Non-pigmented ciliary epithelial cell (primary cell): ENCODE results near the gene NAGA.
"Not testable (repeated sequence)": the region's sequence is repeated elsewhere in the genome, so short reads cannot be mapped to it uniquely, and the experiment has no call there.

Experiments used
- DNase-seq: peaks from one replicate; pipeline ENCODE4 v3.0.0-alpha.2; 2010; ENCODE audit warnings: low read depth

NAGA gene

DNA sequence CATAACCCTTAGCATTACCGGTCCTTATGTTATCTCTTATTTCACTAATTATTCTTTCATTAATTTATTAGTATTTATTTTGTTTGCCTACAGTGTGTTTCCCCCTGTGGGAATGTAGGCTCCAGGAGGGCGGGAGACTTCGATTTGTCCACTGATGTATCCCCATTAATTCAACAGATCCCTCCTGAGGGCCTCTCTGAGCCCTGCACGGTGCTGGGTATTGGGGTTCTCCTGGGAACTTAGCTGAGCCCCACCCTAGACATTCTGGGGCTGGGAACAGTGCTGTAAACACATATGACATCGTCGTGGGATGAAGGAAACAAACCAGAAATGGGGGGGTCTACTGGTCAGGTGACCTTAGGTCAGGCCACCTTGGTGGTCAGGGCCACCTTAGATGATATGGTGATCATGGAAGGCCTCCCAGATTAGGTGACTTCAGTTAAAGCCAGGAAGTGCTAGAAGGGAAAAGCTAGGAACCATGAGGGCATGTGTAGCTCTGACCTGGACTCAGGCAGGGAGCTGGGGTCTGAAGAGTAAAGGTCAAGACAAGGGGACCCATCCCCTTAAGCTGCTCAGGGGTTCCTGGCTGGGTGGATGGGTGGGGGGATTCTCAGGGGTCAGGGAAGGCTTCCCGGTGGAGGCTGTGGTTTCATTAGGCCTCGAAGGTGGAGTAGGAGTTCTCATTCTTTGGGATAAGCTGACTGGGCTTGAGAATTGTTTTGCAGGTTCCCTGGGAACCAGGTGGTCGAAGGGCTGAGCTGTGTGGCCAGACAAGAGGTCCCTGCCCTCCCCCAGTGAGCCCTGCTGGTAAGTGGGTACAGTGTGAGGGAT lies 4.4 kb upstream of the NAGA start:
- DNase-seq = no peak

DNA sequence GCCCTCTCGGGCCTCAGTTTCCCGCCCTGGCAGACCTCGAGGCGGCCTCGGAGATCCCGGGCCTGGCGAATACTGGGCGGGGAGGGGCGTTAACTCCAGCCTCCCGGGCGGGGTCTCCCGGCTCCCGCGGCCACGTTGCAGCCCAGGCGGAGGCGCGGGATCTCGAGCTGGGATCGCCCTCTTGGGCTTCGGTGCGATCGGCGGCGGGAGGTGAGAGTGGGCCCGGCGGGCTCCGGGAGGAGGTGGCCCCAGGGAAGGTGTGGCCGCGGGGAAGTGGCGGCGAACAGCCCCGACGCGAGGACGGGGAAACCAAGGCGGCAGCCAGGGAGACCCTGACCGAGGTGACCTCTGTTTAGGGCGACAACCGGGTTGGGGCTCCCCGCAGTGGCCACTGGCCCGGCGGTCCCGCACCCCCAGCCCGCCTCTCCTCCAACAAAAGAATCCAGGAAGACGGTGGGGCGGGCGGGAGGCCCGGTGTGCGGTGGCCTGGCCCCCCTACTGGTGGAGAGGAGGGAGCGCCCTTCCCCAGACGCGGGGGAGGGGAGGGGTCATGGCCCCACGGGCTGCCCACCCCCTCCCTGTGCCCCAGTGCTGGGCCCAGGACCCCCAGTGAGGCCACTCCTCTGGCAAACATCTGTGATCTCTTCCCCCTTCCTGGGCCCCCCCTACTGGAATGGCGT lies 3.7 kb upstream of the NAGA start, which contains the start of gene PHETA2:
PHETA2 (plus strand) TSS at position 117 of the 680 bp plus-strand sequence. CDS start 3,046 bp downstream, outside the sequence.
- no peak for DNase-seq

DNA sequence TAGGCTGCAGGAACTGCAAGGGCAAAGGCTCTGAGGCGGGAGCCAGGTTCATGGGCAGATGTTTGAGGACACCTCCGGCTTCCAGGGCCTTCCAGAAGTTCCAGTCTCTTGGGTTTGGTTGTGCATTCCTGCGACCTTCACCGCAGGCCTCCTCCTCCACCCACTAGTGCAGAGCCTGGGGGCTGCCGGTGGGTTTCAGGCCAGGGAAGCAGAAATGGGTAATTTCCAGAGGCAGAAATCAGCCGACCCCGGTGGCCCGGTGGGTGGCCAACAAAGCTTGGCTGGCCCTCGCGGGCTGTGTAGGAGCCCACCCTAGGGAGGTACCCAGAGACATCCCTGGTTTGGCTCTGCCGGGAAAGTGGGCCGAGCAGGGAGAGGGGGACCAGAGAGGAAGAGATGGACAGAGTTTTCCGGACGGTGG lies 3.0 kb upstream of the NAGA start:
- DNase-seq = no peak

DNA sequence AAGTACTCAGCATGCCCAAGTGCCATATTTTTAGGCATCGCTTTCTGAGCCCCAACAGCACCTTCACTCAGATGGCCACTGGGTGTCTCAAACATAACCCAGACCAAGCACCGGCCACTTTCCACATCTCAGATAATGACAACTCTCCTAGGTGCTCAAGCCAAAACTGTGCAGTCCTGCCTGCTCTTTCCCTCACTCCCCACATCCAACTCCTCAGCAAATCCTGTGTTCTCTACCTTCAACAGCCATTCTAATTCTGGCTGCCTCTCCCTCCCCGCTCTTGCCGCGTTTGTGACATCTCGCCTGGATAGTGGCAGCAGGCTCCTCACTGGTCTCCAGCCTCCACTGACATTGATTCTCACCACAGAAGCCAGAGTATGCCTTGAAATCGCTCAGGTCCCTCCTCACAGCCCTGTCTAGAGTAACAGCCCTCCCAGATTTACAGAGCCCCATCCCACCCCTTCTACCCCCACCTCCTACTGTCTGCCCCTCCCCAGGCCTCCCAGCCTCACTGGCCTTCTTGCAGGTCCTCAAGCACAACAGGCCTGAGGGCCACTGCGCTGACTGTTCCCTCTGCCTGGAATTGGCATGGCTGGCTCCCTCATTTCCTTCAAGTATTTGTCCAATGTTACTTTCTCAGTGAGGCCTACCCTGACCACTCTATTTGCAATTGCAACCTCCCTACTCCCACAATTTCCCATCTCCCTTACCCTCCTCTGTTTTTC lies 2.2 kb upstream of the NAGA start:
- no peak for DNase-seq

DNA sequence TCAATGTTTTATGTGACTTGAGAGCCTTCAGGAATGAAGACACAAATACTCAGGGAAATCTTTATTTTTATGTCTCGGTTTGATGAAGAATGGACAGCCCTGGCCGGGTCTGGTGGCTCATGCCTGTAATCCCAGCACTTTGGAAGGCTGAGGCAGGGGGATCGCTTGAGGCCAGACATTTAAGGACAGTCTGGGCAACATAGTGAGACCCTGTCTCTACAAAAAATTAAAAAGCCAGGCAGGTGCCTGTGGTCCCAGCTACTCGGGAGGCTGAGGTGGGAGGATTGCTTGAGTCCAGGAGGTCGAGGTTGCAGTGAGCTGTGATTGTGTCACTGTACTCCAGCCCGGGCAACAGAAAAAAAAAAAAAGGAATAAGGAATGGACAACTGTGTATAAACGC lies 896 bp upstream of the NAGA start:
- DNase-seq = not testable (repeated sequence)

DNA sequence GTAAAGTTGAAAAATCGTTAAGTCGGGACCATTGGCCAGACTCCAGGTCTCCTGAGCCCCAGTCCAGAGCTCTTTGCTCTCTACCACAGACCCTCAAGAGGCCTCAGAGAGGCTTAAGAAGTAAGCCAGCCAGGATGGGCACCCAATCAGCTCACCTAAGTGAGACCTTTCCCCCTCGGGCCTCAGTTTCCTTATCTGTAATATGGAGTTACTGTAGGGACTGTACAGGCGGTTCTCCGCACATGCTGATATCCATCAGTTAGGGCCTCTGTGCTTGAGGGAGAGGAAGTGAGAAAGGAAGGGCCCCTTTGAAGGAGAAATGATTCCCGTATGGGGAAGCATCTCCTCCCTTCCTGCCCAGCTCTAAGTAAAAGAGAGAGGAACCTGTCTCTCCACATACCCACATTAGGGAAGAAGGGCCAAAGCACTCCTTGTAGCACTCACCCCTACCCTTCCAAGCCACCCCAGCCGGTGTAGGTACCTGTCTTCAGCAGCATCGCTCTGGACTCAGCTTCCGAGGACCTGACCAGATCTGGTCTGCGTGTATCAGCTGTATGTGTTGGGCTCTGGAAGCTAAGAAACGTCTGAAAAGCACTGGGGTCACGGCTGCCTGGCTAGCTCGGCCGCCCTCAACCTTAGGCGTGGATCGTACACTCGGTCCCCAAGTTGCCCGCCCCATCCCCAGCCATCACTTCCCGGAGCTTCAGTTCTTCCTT lies 653 bp downstream of the NAGA start:
- no peak for DNase-seq

DNA sequence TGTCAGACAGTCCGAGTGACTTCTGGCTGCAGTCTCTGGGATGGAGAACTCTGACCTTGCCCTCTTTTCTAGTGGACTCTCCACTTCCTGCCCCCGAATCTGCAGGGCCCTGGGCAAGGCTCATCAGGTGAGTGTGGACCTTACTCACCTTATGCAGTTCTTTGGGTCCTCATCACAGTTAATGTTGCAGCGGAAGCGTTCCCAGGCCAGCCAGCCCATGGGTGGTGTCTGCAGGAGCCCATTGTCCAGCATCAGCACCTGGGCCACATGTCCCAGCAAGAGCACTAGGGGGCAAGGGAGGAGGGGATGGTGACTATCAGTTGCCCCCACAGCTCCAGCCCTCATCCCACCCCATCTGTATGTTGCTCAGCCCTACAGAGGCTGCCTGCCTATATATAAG lies 2.3 kb downstream of the NAGA start:
- no peak for DNase-seq

DNA sequence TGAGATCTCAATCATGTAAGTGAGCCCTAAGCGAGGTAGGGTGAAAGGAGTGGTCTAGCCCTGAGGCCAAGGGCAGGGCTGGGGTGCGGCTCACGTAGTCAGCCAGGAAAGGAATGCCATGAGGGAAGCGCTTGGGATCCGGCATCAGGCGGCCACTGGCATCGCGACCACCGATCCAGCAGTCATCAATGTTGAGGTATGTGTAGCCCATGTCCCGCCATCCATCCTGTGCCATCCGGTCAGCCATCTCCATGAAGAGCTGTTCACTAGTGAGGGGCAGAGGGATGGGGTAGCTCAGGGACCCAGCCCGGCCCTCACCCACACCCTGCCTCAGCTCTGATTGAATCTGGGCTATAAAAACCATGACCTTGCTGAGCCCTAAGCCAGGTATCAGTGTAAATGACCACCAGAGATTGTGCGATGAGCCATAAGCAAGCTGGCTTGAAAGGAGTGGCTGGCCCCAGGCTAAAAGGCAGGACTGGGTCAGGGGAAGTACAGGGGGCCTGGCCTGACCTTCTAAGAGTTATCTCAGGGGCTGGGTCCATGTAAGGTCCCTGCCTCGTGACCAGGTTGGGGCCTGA lies 2.9 kb downstream of the NAGA start:
- no peak for DNase-seq

DNA sequence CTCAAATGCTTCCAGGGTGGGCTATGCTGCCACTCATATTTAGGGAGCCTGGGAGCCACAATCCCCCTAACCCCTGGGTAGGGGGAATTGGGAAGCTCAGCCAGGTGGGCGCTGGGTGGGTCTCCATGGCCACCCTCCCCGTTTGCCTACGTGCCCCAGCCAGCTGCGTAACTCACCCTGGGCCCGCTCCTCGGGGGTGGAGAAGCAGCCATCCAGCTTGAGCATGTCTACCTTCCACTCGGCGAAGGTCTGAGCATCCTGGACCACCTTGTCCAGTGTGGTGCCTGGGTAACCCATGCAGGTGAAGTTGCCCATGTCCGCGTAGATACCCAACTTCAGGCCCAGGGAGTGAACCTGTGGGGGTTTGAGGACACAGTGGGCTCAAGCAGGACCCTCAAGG lies 3.7 kb downstream of the NAGA start:
- DNase-seq = no peak

DNA sequence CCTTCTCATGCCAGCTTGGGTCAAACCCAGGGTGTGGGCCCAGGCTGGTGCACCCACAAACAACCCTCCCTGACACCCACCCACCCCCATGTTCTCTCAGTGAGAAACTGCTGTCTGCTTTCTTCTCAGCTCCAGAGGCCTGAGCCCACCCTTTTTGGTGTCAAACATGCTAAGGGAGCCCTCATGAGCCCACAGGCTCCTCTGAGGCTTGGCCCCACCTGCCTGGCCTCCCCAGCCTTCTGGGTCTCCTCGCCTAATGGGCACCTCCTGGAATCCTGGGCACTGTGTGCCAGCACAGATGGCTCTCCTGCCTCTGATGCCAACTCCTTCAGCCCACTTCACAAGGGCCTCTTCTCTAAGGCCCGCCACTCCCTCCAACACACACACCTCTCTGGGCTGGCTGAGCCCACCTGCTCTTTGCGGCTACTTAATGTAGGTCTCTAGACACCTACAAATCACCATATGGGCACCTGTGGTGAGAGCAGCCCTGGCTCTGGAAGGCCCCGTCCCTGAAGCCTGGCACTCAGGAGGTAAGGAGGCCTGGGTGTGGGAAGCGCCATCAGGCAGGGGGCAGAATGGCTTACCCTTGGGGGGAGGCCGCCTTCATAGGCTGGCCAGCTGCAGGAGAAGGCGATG lies 4.4 kb downstream of the NAGA start:
- DNase-seq = no peak

DNA sequence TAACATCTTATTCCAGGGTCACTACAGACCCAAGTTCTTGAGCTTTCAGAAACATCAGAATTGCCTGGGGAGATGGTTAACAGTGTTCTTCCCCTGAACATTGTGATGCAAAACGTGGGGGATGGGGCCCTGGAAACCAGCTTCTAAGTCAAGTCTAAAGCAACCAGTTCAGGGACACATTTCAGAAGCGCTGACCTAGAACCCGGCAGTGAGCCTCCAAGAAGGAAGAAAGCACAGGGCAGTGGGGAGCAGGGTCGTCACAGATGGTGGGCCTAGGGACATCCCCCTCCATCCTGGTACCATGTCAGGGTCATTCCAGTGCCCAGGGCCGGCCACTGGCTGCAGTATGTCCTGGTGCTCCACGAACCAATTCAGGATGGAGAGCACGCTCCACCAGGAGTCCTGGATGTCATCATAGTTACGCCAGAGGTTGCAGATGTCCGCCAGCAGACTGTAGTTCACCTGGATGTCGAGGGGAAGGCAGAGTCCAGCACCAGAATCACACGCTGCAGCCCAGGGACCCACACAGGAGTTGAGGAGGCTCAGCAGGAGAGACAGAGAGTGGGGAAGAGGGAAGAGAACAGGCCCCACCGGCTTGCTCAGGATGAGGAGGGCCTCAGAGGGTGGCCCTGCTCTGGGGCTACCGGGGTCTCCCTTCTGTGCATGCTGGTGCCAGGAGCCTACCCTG lies 5.0 kb downstream of the NAGA start:
- no peak for DNase-seq

DNA sequence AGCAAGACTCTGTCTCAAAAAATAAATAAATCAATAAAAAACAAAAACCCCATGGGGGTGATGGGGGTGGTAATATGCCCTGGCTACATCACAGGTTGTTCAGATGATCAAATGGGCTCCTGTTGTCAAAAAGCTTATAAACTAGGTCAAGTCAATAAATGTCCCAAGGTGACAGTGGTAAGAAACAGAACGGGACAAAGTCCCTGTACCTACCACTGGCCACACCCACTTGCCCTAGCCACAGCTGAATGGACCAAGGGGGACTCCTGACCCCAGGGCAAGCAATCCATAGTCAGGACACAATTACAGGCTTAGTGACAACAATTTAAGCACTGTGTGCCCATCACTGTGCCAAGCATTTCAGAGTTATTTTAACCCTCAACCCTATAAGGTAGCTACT lies 6.0 kb downstream of the NAGA start:
- no peak for DNase-seq

DNA sequence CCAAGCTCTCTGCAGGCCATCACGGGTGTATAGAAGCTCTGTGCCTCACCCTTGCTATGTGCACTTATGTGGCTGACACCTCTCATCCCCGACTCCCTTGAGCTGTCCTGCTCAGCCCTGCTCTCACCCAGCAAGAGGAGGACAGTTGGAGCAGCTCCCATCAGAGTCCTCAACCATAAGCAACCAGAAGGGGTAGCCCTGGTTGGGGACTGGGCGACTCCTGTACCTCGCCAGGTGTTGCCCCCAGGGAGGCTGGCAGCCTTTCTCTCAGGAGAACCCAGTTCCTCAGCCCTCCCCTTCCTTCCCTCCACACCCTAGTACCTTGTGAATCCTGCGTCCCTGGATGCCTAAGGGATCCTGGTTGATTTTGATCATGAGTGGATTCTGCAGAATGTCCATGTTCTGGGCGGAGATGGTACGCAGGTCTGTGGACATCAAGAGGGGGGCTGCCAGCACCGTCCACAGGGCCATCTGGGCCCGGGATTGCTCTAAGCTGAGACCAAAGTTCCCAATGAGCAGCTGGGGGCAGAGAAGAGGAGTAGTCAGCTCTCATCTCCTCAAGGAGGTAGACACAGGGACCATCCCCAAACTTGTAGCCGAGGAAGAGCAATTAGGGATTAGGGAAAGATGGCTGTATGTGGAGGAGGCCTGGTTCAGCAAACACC lies 8.0 kb downstream of the NAGA start:
- no peak for DNase-seq

DNA sequence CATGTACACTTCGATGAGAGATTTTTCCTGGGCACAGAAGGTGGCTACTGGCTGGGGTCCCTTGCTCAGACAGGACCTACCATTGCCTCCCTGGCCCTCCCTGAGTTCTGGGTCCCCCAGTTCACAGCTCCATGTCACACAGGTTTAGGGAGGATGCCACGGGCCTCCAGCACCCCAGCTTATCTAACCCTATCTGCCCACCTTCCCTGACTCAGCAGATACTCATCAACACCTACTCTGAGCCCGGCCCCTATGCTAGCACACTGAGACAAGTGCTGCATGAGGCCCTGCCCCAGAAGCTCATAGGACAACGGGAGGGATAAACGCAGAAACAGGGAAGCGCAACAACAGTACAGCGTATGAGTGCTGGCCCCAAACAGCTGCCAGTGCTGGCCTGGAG lies 9.6 kb downstream of the NAGA start:
- DNase-seq = no peak

DNA sequence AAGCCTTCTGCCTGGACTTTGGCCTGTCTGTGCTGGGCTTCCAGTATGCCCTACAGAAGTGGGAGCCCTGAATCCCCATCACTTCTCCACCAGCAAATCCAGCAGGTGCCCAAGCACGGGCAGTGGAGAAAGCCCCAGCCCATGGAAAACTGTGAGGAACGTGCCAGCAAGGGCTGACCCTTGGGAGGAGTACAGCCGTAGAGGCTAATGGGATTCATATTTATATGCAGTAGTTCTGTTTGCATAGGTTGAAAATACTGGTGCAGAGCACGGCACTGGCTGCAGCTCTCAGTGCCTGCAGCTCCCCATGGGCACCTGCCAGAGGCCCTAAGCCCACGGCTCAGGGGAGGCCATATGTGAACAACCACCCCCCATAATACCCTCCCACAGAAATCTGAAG lies 10.1 kb downstream of the NAGA start:
- no peak for DNase-seq

DNA sequence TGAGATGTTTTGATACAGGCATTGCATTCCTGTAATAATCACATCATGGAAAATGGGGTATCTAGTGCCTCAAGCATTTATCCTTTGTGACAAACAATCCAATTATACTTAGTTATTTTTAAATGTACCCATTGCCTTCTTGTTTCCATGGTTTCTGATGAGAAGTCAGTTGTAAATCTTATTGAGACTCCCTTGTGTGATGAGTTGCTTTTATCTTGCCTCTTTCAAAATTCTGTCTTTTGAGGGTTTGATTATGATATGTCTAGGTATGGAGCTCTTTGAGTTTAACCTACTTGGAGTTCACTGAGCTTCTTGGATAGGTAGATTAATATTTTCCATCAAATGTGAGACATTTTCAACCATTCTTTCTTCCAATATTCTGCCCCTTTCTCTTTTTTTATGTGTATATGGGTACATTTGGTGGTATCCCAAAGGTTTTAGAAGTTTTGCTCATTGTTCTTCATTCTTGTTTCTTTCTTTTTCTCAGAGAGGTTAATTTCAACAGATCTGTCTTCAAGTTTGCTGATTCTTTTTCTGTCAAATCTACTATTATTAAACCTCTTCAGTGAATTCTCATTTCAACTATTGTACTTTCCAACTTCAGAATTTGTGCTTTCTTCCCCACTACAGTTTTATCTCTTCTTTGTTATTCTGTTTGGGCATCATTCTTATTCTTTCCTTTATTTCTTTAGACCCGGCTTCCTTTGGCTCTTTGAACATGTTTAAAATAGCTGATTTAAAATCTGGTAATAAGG lies 13.7 kb downstream of the NAGA start:
- no peak for DNase-seq

DNA sequence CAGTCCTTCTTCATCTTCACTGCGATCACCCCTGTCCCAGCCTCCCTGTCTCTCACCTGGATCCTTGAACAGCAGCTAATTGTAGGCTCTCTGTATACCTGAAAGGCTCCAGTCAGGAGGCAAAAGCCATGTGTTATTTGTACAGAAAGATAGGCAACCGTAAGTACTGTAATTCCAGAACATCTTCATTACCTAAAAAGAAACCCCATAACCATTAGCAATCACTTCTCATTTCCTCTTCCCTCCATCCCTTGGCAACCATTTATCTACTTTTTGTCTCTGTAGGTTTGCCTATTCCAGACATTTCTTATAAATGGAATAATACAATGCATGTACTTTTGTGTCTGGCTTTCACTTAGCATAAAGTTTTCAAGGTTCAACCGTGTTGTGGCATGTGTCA lies 17.8 kb downstream of the NAGA start:
- DNase-seq = no peak

DNA sequence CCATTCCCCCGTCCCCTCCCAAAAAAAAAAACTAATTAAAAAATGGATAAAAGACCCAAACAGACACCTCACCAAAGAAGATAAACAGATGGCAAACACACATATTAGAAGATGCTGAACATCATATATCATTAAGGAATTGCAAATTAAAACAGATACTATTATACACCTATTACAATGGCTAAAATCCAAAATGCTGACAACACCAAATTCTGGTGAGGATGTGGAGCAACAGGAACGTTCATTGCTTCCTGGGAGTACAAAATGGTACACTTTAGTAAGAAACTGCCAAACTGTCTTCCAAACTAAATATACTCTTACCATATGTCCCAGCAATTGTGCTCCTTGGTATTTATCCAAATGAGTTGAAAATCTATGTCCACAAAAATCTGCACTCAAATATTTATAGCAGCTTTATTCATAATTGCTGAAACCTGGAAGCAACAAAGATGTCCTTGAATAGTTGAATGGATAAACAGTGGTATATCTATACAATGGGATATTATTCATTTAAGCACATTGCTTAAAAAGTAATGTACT lies 19.9 kb downstream of the NAGA start:
- DNase-seq = no peak

DNA sequence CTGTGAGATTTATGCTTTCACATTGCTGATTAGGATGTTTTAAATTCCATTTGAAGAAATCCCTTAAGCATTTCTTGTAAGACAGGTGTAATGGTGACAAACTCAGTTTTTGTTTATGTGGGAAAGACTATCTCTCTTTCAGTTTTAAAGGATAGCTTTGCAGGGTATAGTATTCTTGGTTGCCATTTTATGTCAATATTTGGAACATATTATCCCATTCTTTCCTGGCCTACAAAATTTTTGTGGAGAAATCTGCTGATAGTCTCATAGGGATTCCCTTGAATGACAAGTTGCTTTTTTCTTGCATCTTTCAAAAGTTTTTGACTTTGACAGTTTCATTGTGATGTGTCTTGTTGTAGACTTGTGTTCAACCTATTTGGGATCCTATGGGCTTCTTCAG lies 28.8 kb downstream of the NAGA start:
- no peak for DNase-seq
